ENCODE results near the gene NEB.

NEB gene

GRCh38 chr2:151757861-151758260 lies 23.6 kb upstream of the NEB start:
- Histone ChIP-seq H3K79me2 (ENCODE audit: insufficient read depth, low read length) (no peaks in the 10 kb centered on the region), H3K4me3 (ENCODE audit: low read length, poor library complexity, severe bottlenecking) (no peak overlapping the region), H3K4me2 (ENCODE audit: low read depth, low read length, poor library complexity, severe bottlenecking) (no peak overlapping the region), H3K9ac (ENCODE audit: low read depth, low read length, poor library complexity, severe bottlenecking) (no peak overlapping the region), H3F3A (ENCODE audit: low read depth) (no peaks in the 10 kb centered on the region), H3K36me3 (ENCODE audit: insufficient read depth, low read length) (no peaks in the 10 kb centered on the region), H4K20me1 (ENCODE audit: insufficient read depth, low read length, poor library complexity, severe bottlenecking) (no peaks in the 10 kb centered on the region), H3K27me3 (ENCODE audit: insufficient read depth, low read length, poor library complexity, severe bottlenecking) (no peaks in the 10 kb centered on the region), H3K9me3 (ENCODE audit: insufficient read depth, low read depth, low read length) (no peaks in the 10 kb centered on the region), H3K4me1 (ENCODE audit: insufficient read depth, low read length, poor library complexity, severe bottlenecking) (no peaks in the 10 kb centered on the region), H3K9me2 (replicated peaks; ENCODE audit: low read depth, low read length) (no peaks in the 10 kb centered on the region), H2AFZ (ENCODE audit: low read length) (no peak overlapping the region)
- TF ChIP-seq EZH2phosphoT487 (IDR thresholded peaks at IDR 0.05; ENCODE audit: borderline replicate concordance) (no peak), CTCF (conservative IDR thresholded peaks at IDR 0.05; ENCODE audit: low read length) (no peak)

GRCh38 chr2:151756820-151757219 lies 22.5 kb upstream of the NEB start:
- no peaks in the 10 kb centered on the region for H3K36me3 ChIP-seq (ENCODE audit: insufficient read depth, low read length)
- no peak overlapping the region for H3K4me2 ChIP-seq (ENCODE audit: low read depth, low read length, poor library complexity, severe bottlenecking)
- H2AFZ ChIP-seq (ENCODE audit: low read length): no peak overlapping the region
- TF ChIP-seq CTCF (conservative IDR thresholded peaks at IDR 0.05; ENCODE audit: low read length): no peak
- H3K27me3 ChIP-seq (ENCODE audit: insufficient read depth, low read length, poor library complexity, severe bottlenecking): no peaks in the 10 kb centered on the region
- peaks cover 1% of the 10 kb centered on the region for H4K20me1 ChIP-seq (ENCODE audit: insufficient read depth, low read length, poor library complexity, severe bottlenecking)
- no peaks in the 10 kb centered on the region for H3K4me1 ChIP-seq (ENCODE audit: insufficient read depth, low read length, poor library complexity, severe bottlenecking)
- H3K79me2 ChIP-seq (ENCODE audit: insufficient read depth, low read length): no peaks in the 10 kb centered on the region
- H3K9me3 ChIP-seq (ENCODE audit: insufficient read depth, low read depth, low read length): no peaks in the 10 kb centered on the region
- H3F3A ChIP-seq (ENCODE audit: low read depth): no peaks in the 10 kb centered on the region
- H3K9me2 ChIP-seq (replicated peaks; ENCODE audit: low read depth, low read length): no peaks in the 10 kb centered on the region
- H3K4me3 ChIP-seq (ENCODE audit: low read length, poor library complexity, severe bottlenecking): no peak overlapping the region
- no peak overlapping the region for H3K9ac ChIP-seq (ENCODE audit: low read depth, low read length, poor library complexity, severe bottlenecking)

GRCh38 chr2:151754253-151754897 lies 20.1 kb upstream of the NEB start:
- H3K9me2 ChIP-seq (replicated peaks; ENCODE audit: low read depth, low read length): no peaks in the 10 kb centered on the region
- H3K27me3 ChIP-seq (ENCODE audit: insufficient read depth, low read length, poor library complexity, severe bottlenecking): no peaks in the 10 kb centered on the region
- TF ChIP-seq EZH2phosphoT487 (IDR thresholded peaks at IDR 0.05; ENCODE audit: borderline replicate concordance) (no peak), CTCF (conservative IDR thresholded peaks at IDR 0.05; ENCODE audit: low read length) (no peak)
- no peaks in the 10 kb centered on the region for H3K9me3 ChIP-seq (ENCODE audit: insufficient read depth, low read depth, low read length)
- no peaks in the 10 kb centered on the region for H3K4me1 ChIP-seq (ENCODE audit: insufficient read depth, low read length, poor library complexity, severe bottlenecking)
- H3K9ac ChIP-seq (ENCODE audit: low read depth, low read length, poor library complexity, severe bottlenecking): no peak overlapping the region
- no peak overlapping the region for H2AFZ ChIP-seq (ENCODE audit: low read length)
- H3K4me3 ChIP-seq (ENCODE audit: low read length, poor library complexity, severe bottlenecking): no peak overlapping the region
- no peak overlapping the region for H3K4me2 ChIP-seq (ENCODE audit: low read depth, low read length, poor library complexity, severe bottlenecking)
- no peaks in the 10 kb centered on the region for H3F3A ChIP-seq (ENCODE audit: low read depth)
- peaks cover 4% of the 10 kb centered on the region for H4K20me1 ChIP-seq (ENCODE audit: insufficient read depth, low read length, poor library complexity, severe bottlenecking)
- H3K79me2 ChIP-seq (ENCODE audit: insufficient read depth, low read length): no peaks in the 10 kb centered on the region
- H3K36me3 ChIP-seq (ENCODE audit: insufficient read depth, low read length): no peaks in the 10 kb centered on the region

All from Loucy (cell line).